GM12878 (cell line): ENCODE data around the gene POLR1A. TPM values are rescaled to one million over a fixed set of nuclear protein-coding genes. Genes with fewer than 3 reads are reported as not detected.
A peak's percentile ranks its signal among the peaks of the same experiment; 100 is the strongest.

ENCODE experiments used
- ATAC-seq: fragments of 200-7000 bp; cut with Tn5 transposase; 3 replicates; pipeline ENCODE4 v1.9.1; 2020; ENCODE audit warnings: mild to moderate bottlenecking, moderate library complexity
- BruUV-seq: library from RNA; stranded (reverse); fragments of 400-500 nt; replicated peaks from 2 replicates; lab custom pipeline; 2021; lab: Mats Ljungman, UMichigan
- CTCF ChIA-PET: fragments of 300-600 bp; sonication (Branson Sonifier 250); formaldehyde crosslinking; extraction: SDS; loops from one replicate; lab custom pipeline; 2021; ENCODE audit warnings: inconsistent platforms; lab: Yijun Ruan, JAX
- POLR2A ChIA-PET: fragments of 350-600 bp; formaldehyde crosslinking; extraction: SDS; loops from one replicate; lab custom pipeline; 2021; ENCODE audit warnings: inconsistent platforms; lab: Charles Lee
- RAD21 ChIA-PET: fragments of 300-600 bp; sonication (Branson Sonifier 250); formaldehyde crosslinking; loops from one replicate; lab custom pipeline; 2023; ENCODE audit warnings: antibody characterized with exemption; ENCODE audit not compliant: unreplicated experiment; lab: Charles Lee
- SMC1A ChIA-PET: fragments of 300-600 bp; sonication (Branson Sonifier 250); formaldehyde crosslinking; loops from one replicate; lab custom pipeline; 2023; ENCODE audit not compliant: unreplicated experiment, uncharacterized antibody; lab: Charles Lee
- DNase-seq: peaks from one replicate; pipeline ENCODE4 v3.0.0-alpha.2; 2011; ENCODE audit warnings: low read depth, low spot score
- FAIRE-seq: peaks from 3 replicates; lab custom pipeline; 2011; peaks lifted over from hg19 to GRCh38; lab: Jason Lieb, UNC
- H2AFZ ChIP-seq: 2 replicates; pipeline ENCODE4 v1.6.0; 2011; ENCODE audit warnings: low read depth, low read length, control low read depth; ENCODE audit not compliant: control insufficient read depth
- H3K27ac ChIP-seq: 2 replicates; pipeline ENCODE4 v1.5.1; 2011; ENCODE audit warnings: control low read depth; ENCODE audit not compliant: control insufficient read depth, insufficient read depth
- H3K27me3 ChIP-seq, 2 experiments: replicated peaks in 1 of 2; 2 replicates each; pipeline versions ENCODE4 v1.6.0 to v1.6.1; 2011; ENCODE audit warnings: low read length in 1 of 2; ENCODE audit not compliant: control insufficient read depth in 2 of 2, insufficient read depth in 2 of 2
- H3K36me3 ChIP-seq, 2 experiments: 2 replicates each; pipeline ENCODE4 v1.5.1; 2011; ENCODE audit warnings: low read length in 1 of 2; ENCODE audit not compliant: control insufficient read depth in 2 of 2, insufficient read depth in 2 of 2
- H3K4me1 ChIP-seq: 2 replicates; pipeline ENCODE4 v1.6.1; 2011; ENCODE audit warnings: mild to moderate bottlenecking, low read length, moderate library complexity, mixed read lengths; ENCODE audit not compliant: control insufficient read depth, insufficient read depth
- H3K4me2 ChIP-seq: 2 replicates; pipeline ENCODE4 v1.6.0; 2011; ENCODE audit warnings: control low read depth; ENCODE audit not compliant: control insufficient read depth, insufficient read depth
- H3K4me3 ChIP-seq: fragments of 200-600 bp; sonication (generic); 2 replicates; pipeline ENCODE4 v1.5.1; 2016
- H3K79me2 ChIP-seq: 2 replicates; pipeline ENCODE4 v1.6.0; 2011; ENCODE audit warnings: low read length; ENCODE audit not compliant: control insufficient read depth, insufficient read depth
- H3K9ac ChIP-seq: 2 replicates; pipeline ENCODE4 v1.8.0; 2011; ENCODE audit warnings: low read length, control low read depth, mixed read lengths; ENCODE audit not compliant: control insufficient read depth, insufficient read depth
- H3K9me3 ChIP-seq: replicated peaks from 3 replicates; pipeline ENCODE4 v1.5.1; 2011; ENCODE audit warnings: mild to moderate bottlenecking, low read length; ENCODE audit not compliant: control insufficient read depth, insufficient read depth
- H4K20me1 ChIP-seq: 2 replicates; pipeline ENCODE4 v1.6.0; 2011; ENCODE audit not compliant: control insufficient read depth, insufficient read depth
- BCL11A ChIP-seq: IDR thresholded peaks from 2 replicates; pipeline ENCODE4 v1.6.1; 2011; ENCODE audit warnings: low read depth, low read length
- BHLHE40 ChIP-seq, 2 experiments: fragments of 450-650 bp in 1 of 2; IDR thresholded peaks; 2 replicates each; pipeline ENCODE4 v1.6.1; 2011 to 2017; ENCODE audit warnings: low read depth in 2 of 2, borderline replicate concordance in 1 of 2, improper control_type of control experiment in 1 of 2, low read length in 1 of 2, mild to moderate bottlenecking in 1 of 2
- DPF2 ChIP-seq: fragments of 450-650 bp; IDR thresholded peaks from 2 replicates; pipeline ENCODE4 v1.6.1; 2017; ENCODE audit warnings: mild to moderate bottlenecking
- EP300 ChIP-seq, 2 experiments: fragments of 150-350 bp in 1 of 2; IDR thresholded peaks; 2 replicates each; pipeline ENCODE4 v1.6.1; 2011 to 2012; ENCODE audit warnings: low read depth in 2 of 2, low read length in 2 of 2, borderline replicate concordance in 1 of 2, improper control_type of control experiment in 1 of 2, inconsistent platforms in 1 of 2; ENCODE audit not compliant: control insufficient read depth in 1 of 2
- ETV6 ChIP-seq, 2 experiments: fragments of 450-650 bp in 1 of 2; IDR thresholded peaks in 1 of 2; conservative IDR thresholded peaks in 1 of 2; 2 replicates each; pipeline ENCODE4 v1.6.1; 2014; ENCODE audit warnings: antibody characterized with exemption in 1 of 2, borderline replicate concordance in 1 of 2, low read depth in 1 of 2, mild to moderate bottlenecking in 1 of 2, moderate library complexity in 1 of 2
- GATAD2B ChIP-seq: fragments of 450-650 bp; conservative IDR thresholded peaks from 2 replicates; pipeline ENCODE4 v1.6.1; 2017; ENCODE audit warnings: low read depth, mild to moderate bottlenecking, moderate library complexity
- IKZF1 ChIP-seq: fragments of 450-650 bp; conservative IDR thresholded peaks from 2 replicates; pipeline ENCODE4 v1.6.1; 2017; ENCODE audit warnings: antibody characterized with exemption, mild to moderate bottlenecking
- IKZF2 ChIP-seq, 2 experiments: fragments of 450-650 bp; IDR thresholded peaks; 2 replicates each; pipeline ENCODE4 v1.6.1; 2017; ENCODE audit warnings: mild to moderate bottlenecking in 2 of 2, moderate library complexity in 2 of 2
- IRF4 ChIP-seq: IDR thresholded peaks from 2 replicates; pipeline ENCODE4 v1.6.1; 2011; ENCODE audit warnings: low read depth, low read length
- IRF5 ChIP-seq: fragments of 450-650 bp; IDR thresholded peaks from 2 replicates; pipeline ENCODE4 v1.6.1; 2017; ENCODE audit warnings: borderline replicate concordance
- LARP7 ChIP-seq: fragments of 450-650 bp; IDR thresholded peaks from 2 replicates; pipeline ENCODE4 v1.6.1; 2017; ENCODE audit warnings: mild to moderate bottlenecking
- MTA2 ChIP-seq: fragments of 450-650 bp; IDR thresholded peaks from 2 replicates; pipeline ENCODE4 v1.6.1; 2016; ENCODE audit warnings: low read depth, mild to moderate bottlenecking, moderate library complexity
- NBN ChIP-seq: fragments of 450-650 bp; IDR thresholded peaks from 2 replicates; pipeline ENCODE4 v1.6.1; 2016
- NR2C1 ChIP-seq: fragments of 450-650 bp; IDR thresholded peaks from 2 replicates; pipeline ENCODE4 v1.6.1; 2017; ENCODE audit warnings: antibody characterized with exemption, mild to moderate bottlenecking, moderate library complexity
- NR2F1 ChIP-seq: fragments of 450-650 bp; conservative IDR thresholded peaks from 2 replicates; pipeline ENCODE4 v1.6.1; 2017; ENCODE audit warnings: mild to moderate bottlenecking
- RBBP5 ChIP-seq: fragments of 200-600 bp; sonication (generic); conservative IDR thresholded peaks from 2 replicates; pipeline ENCODE4 v1.6.1; 2016
- RUNX3 ChIP-seq: IDR thresholded peaks from 2 replicates; pipeline ENCODE4 v1.6.1; 2012; ENCODE audit warnings: low read length, inconsistent platforms
- SPI1 ChIP-seq: IDR thresholded peaks from 2 replicates; pipeline ENCODE4 v1.6.1; 2011; ENCODE audit warnings: low read depth, mild to moderate bottlenecking, low read length, moderate library complexity, borderline replicate concordance; ENCODE audit not compliant: insufficient read depth
- TCF12 ChIP-seq: IDR thresholded peaks from 2 replicates; pipeline ENCODE4 v1.6.1; 2011; ENCODE audit warnings: low read depth, mild to moderate bottlenecking, low read length
- WGBS: methylation state at CpG from one replicate; pipeline ENCODE4 v1.1.6; 2016; ENCODE audit warnings: low lambda C conversion rate; ENCODE audit not compliant: insufficient replicate concordance, insufficient coverage; ENCODE audit errors: missing lambda C conversion rate; 5-methylcytosine and 5-hydroxymethylcytosine counted together
- in situ Hi-C: fragments of 300-500 bp; cut with MboI; formaldehyde crosslinking; loops from 9 replicates; pipeline ENCODE4 v1.14.3; 2018; ENCODE audit warnings: mixed read lengths
- intact Hi-C: fragments of 100-400 bp; cut with micrococcal nuclease; formaldehyde crosslinking; loops from one replicate; pipeline ENCODE4 v1.14.2; 2022; ENCODE audit not compliant: unreplicated experiment
- polyA plus RNA-seq, 11 experiments: library from polyadenylated mRNA; depleted of rRNA in 4 of 11; unstranded in 6 of 11; stranded (reverse) in 5 of 11; fragments of >200 nt; fragmentation: Nextera tagmentation in 4 of 11; fragmentation: Illumina TruSeq in 1 of 11; extraction: Ambion mirVana in 4 of 11; extraction: Trizol in 1 of 11; gene quantifications; 1 replicate in 1 of 11; 2 replicates in 10 of 11; pipeline versions ENCODE4 v1.2.1 to v1.2.3, GENCODE V29; 2011 to 2016; ENCODE audit warnings: inconsistent platforms in 2 of 11, missing spikeins in 2 of 11, low read depth in 1 of 11
- total RNA-seq, 4 experiments: library from RNA; depleted of rRNA in 3 of 4; stranded (reverse); fragments of >200 nt in 3 of 4; fragmentation: Illumina TruSeq in 1 of 4; extraction: Trizol in 1 of 4; gene quantifications; 2 replicates each; pipeline versions ENCODE4 v1.2.1 to v1.2.3, GENCODE V29; 2013 to 2021

Gene POLR1A
- total and polyA plus RNA-seq, 10 of the 15 experiments (the other 5 are each of a cell fraction or from before 2014, with no cell fraction given): 2.1 to 53.9 (median 17.8) TPM

GRCh38 chr2:85994897-85995647, 110.6 kb downstream of the POLR1A start:
- Histone ChIP-seq H3K27me3 (no peaks in the 10 kb centered on the region), H3K9me3 (peaks cover under 1% of the 10 kb centered on the region; the same call in 1 of the 3 replicates), H2AFZ (no peak overlapping the region), H3K27ac (peak overlapping the region; percentile 91), H3K4me1 (peaks cover 69% of the 10 kb centered on the region), H3K9ac (peak overlapping the region; percentile 57; the same call in 1 of the 2 replicates), H3K4me2 (peak overlapping the region; percentile 90), H3K36me3 (no peaks in the 10 kb centered on the region), H3K79me2 (no peaks in the 10 kb centered on the region), H3K4me3 (no peak overlapping the region), H4K20me1 (no peaks in the 10 kb centered on the region)
- intact Hi-C loops: loop anchor here (1.0 to 5.0 kb wide), 3 partner anchors 106 to 163 kb away; partner anchors contain the start of gene ST3GAL5
- 47% methylated on average over 8 of the region's 8 CpGs for WGBS
- ChIA-PET POLR2A (interaction anchor here (0.6 to 9.4 kb wide), 9 partner anchors 19 to 189 kb away, joined by 3 to 97 read pairs (median 6); partner anchors contain the start of gene ST3GAL5), SMC1A (interaction anchor here (1.0 to 6.8 kb wide), 14 partner anchors 16 to 167 kb away, joined by 3 to 114 read pairs (median 10); partner anchors contain the start of gene ST3GAL5), CTCF (interaction anchor here (0.8 to 6.7 kb wide), 12 partner anchors 24 to 168 kb away, joined by 3 to 58 read pairs (median 10); partner anchors contain the start of genes PTCD3 and ST3GAL5), RAD21 (interaction anchor here (0.8 to 9.0 kb wide), 22 partner anchors 17 to 291 kb away, joined by 3 to 150 read pairs (median 5); partner anchors contain the start of gene ST3GAL5)
- TF ChIP-seq RBBP5 (no peak), IRF5 (no peak), LARP7 (0 out of 2 replicates have a peak, but pooled peaks have one; percentile 6), GATAD2B (0 out of 2 replicates have a peak, but pooled peaks have one; percentile 35), MTA2 (peak; percentile 45; the same call in 1 of the 2 replicates), NBN (no peak), BHLHE40 (IDR thresholded peaks at IDR 0.05; ENCODE audit: borderline replicate concordance in 1 of 2, low read depth in 2 of 2, low read length in 1 of 2) (peak in 1 of 2 experiments; percentile 32; a peak in 1 of 4 replicates), SPI1 (peak; percentile 91), RUNX3 (peak; percentile 25; the same call in 1 of the 2 replicates), TCF12 (0 out of 2 replicates have a peak, but pooled peaks have one; percentile 30), BCL11A (0 out of 2 replicates have a peak, but pooled peaks have one; percentile 33), NR2F1 (peak; percentile 93), IRF4 (peak; percentile 39; the same call in 1 of the 2 replicates), NR2C1 (peak; percentile 44; the same call in 1 of the 2 replicates), IKZF1 (peak; percentile 58), EP300 (IDR thresholded peaks at IDR 0.05; ENCODE audit: borderline replicate concordance in 1 of 2, control insufficient read depth in 1 of 2, low read depth in 2 of 2, low read length in 2 of 2) (peak; percentile 10 to 45; a peak in 1 of 4 replicates), DPF2 (peak; percentile 68; the same call in 1 of the 2 replicates), IKZF2 (IDR thresholded peaks at IDR 0.05) (peak; percentile 52 to 73; a peak in 3 of 4 replicates), ETV6 (conservative IDR thresholded peaks at IDR 0.05 in 1 of 2, IDR thresholded peaks at IDR 0.05 in 1 of 2; ENCODE audit: borderline replicate concordance in 1 of 2, low read depth in 1 of 2) (no peak)
- in situ Hi-C loops: no loop called here
- no peak for DNase-seq
- peak; percentile 25 for ATAC-seq
- FAIRE-seq: peak; percentile 23
- BruUV-seq: no TSS peak
